Progenitor cell of endocrine pancreas (in vitro differentiated cells): ENCODE results near the gene DBN1. TPM values are rescaled to one million over a fixed set of nuclear protein-coding genes. Genes with fewer than 3 reads are reported as not detected.
A peak's percentile ranks its signal among the peaks of the same experiment; 100 is the strongest.

Experiments used
- DNase-seq: peaks from one replicate; pipeline ENCODE4 v3.0.0; 2021; ENCODE audit warnings: low spot score; ENCODE audit not compliant: unreplicated experiment
- H3K27ac Mint-ChIP-seq: 2 replicates; pipeline ENCODE4 v1.8.0; 2021; ENCODE audit warnings: mild to moderate bottlenecking, moderate library complexity, mixed read lengths
- H3K27me3 Mint-ChIP-seq: 2 replicates; pipeline ENCODE4 v1.8.0; 2021; ENCODE audit warnings: mixed read lengths
- H3K36me3 Mint-ChIP-seq: 2 replicates; pipeline ENCODE4 v1.8.0; 2022; ENCODE audit warnings: mixed read lengths; ENCODE audit not compliant: insufficient read depth
- H3K4me1 Mint-ChIP-seq: 2 replicates; pipeline ENCODE4 v1.8.0; 2021; ENCODE audit warnings: low read depth, mixed read lengths
- H3K4me3 Mint-ChIP-seq: 2 replicates; pipeline ENCODE4 v1.8.0; 2021; ENCODE audit warnings: low read depth, mild to moderate bottlenecking, moderate library complexity, mixed read lengths
- H3K9me3 Mint-ChIP-seq: 2 replicates; pipeline ENCODE4 v1.8.0; 2021; ENCODE audit warnings: low read depth, mixed read lengths
- CTCF ChIP-seq: fragments of 200-600 bp; sonication (generic); IDR thresholded peaks from one replicate; pipeline ENCODE4 v1.5.0; 2021; ENCODE audit warnings: antibody characterized with exemption, mild to moderate bottlenecking; ENCODE audit not compliant: unreplicated experiment
- total RNA-seq: library from RNA; stranded (reverse); gene quantifications from 2 replicates; pipeline ENCODE4 v1.2.1, GENCODE V29; 2021

Gene DBN1
- total RNA-seq, 1 donor from 2014 or later = 396 TPM

GRCh38 chr5:177445052-177445916 lies 28.1 kb downstream of the DBN1 start:
- no peaks in the 10 kb centered on the region for H3K9me3 Mint-ChIP-seq
- DNase-seq = no peak
- no peaks in the 10 kb centered on the region for H3K36me3 Mint-ChIP-seq
- peak overlapping the region; percentile 67 for H3K4me3 Mint-ChIP-seq
- peaks cover 13% of the 10 kb centered on the region for H3K27me3 Mint-ChIP-seq
- TF ChIP-seq CTCF = no peak
- peaks cover 13% of the 10 kb centered on the region for H3K4me1 Mint-ChIP-seq
- H3K27ac Mint-ChIP-seq = peak overlapping the region; percentile 62

GRCh38 chr5:177444106-177445051 lies 29.1 kb downstream of the DBN1 start:
- H3K27me3 Mint-ChIP-seq = peaks cover 13% of the 10 kb centered on the region
- no peak for TF ChIP-seq CTCF
- no peak for DNase-seq
- H3K4me1 Mint-ChIP-seq = peaks cover 13% of the 10 kb centered on the region
- H3K36me3 Mint-ChIP-seq = peaks cover 4% of the 10 kb centered on the region
- H3K9me3 Mint-ChIP-seq = no peaks in the 10 kb centered on the region
- H3K4me3 Mint-ChIP-seq = peak overlapping the region; percentile 67
- no peak overlapping the region for H3K27ac Mint-ChIP-seq

GRCh38 chr5:177443144-177443983 lies 30.1 kb downstream of the DBN1 start:
- Mint-ChIP-seq H3K36me3 (peaks cover 7% of the 10 kb centered on the region), H3K9me3 (no peaks in the 10 kb centered on the region), H3K27ac (no peak overlapping the region), H3K27me3 (peaks cover 10% of the 10 kb centered on the region), H3K4me3 (no peak overlapping the region), H3K4me1 (peaks cover 10% of the 10 kb centered on the region)
- no peak for TF ChIP-seq CTCF
- no peak for DNase-seq

- Mint-ChIP-seq H3K4me3 (no peak overlapping the region), H3K36me3 (peaks cover 13% of the 10 kb centered on the region), H3K9me3 (no peaks in the 10 kb centered on the region), H3K27me3 (peaks cover 6% of the 10 kb centered on the region), H3K4me1 (peaks cover 6% of the 10 kb centered on the region), H3K27ac (no peak overlapping the region)
- DNase-seq = no peak
- no peak for TF ChIP-seq CTCF
Observed at GRCh38 chr5:177442066-177442826, 31.2 kb downstream of the DBN1 start.
